ENCODE data around the gene CDHR4. TPM values are rescaled to one million over a fixed set of nuclear protein-coding genes. Genes with fewer than 3 reads are reported as not detected.

Gene CDHR4
- polyA plus RNA-seq, 3 donors, result not detected

GRCh38 chr3:49805897-49806701 is 6.4 kb upstream of the CDHR4 start:
- Histone ChIP-seq H3K4me1 (ENCODE audit: control insufficient read depth in 1 of 2, insufficient read depth in 2 of 2, low read length in 2 of 2) (peaks cover 47 to 58% of the 10 kb centered on the region in 2 donors), H3K4me2 (replicated peaks; ENCODE audit: extremely low read depth, low read length, poor library complexity, severe bottlenecking) (peak overlapping the region; percentile 99), H2AFZ (ENCODE audit: insufficient read depth, low read depth, low read length, poor library complexity, severe bottlenecking) (no peak overlapping the region), H3K27me3 (ENCODE audit: control insufficient read depth in 2 of 2, insufficient read depth in 2 of 2, low read length in 2 of 2) (peaks cover 0 to 5% of the 10 kb centered on the region in 2 donors), H3K9me3 (replicated peaks in 1 of 2; ENCODE audit: control insufficient read depth in 1 of 2, insufficient read depth in 1 of 2, low read length in 2 of 2) (no peaks in the 10 kb centered on the region), H3K9ac (ENCODE audit: insufficient read depth, low read length, poor library complexity, severe bottlenecking) (peak overlapping the region; percentile 30), H3K4me3 (replicated peaks in 1 of 3; ENCODE audit: low read depth in 2 of 3, low read length in 3 of 3) (peak overlapping the region in 1 of 3 experiments; percentile 99), H3K79me2 (ENCODE audit: insufficient read depth, low read length) (peaks cover 17% of the 10 kb centered on the region), H3K36me3 (replicated peaks in 1 of 2; ENCODE audit: control insufficient read depth in 1 of 2, insufficient read depth in 2 of 2, low read length in 2 of 2) (peaks cover 27 to 40% of the 10 kb centered on the region in 2 donors), H4K20me1 (ENCODE audit: insufficient read depth, low read length) (peaks cover 8% of the 10 kb centered on the region), H3K27ac (ENCODE audit: low read depth in 1 of 2, low read length in 2 of 2) (peak overlapping the region; percentile 17 to 33)
- Mint-ChIP-seq H3K27ac (peak overlapping the region in 3 of 7 donors; percentile 18 to 75 (median 21)), H3K4me1 (peaks cover 72% of the 10 kb centered on the region), H3K36me3 (peaks cover 44% of the 10 kb centered on the region in 2 donors), H3K9me3 (peaks cover 0 to 3% (median 0%) of the 10 kb centered on the region in 7 donors), H3K4me3 (peak overlapping the region in 1 of 2 donors; percentile 16), H3K27me3 (ENCODE audit: low read depth in 3 of 3) (peaks cover 15 to 20% (median 17%) of the 10 kb centered on the region in 3 donors)
- no peak for DNase-seq
- TF ChIP-seq, protein P1, sequence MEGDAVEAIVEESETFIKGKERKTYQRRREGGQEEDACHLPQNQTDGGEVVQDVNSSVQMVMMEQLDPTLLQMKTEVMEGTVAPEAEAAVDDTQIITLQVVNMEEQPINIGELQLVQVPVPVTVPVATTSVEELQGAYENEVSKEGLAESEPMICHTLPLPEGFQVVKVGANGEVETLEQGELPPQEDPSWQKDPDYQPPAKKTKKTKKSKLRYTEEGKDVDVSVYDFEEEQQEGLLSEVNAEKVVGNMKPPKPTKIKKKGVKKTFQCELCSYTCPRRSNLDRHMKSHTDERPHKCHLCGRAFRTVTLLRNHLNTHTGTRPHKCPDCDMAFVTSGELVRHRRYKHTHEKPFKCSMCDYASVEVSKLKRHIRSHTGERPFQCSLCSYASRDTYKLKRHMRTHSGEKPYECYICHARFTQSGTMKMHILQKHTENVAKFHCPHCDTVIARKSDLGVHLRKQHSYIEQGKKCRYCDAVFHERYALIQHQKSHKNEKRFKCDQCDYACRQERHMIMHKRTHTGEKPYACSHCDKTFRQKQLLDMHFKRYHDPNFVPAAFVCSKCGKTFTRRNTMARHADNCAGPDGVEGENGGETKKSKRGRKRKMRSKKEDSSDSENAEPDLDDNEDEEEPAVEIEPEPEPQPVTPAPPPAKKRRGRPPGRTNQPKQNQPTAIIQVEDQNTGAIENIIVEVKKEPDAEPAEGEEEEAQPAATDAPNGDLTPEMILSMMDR (IDR thresholded peaks at IDR 0.05), result no peak
- intact Hi-C loops (cut with micrococcal nuclease), result no loop called here
- 2% methylated on average over 5 of the region's 11 CpGs for WGBS (ENCODE audit: insufficient coverage)

DNA sequence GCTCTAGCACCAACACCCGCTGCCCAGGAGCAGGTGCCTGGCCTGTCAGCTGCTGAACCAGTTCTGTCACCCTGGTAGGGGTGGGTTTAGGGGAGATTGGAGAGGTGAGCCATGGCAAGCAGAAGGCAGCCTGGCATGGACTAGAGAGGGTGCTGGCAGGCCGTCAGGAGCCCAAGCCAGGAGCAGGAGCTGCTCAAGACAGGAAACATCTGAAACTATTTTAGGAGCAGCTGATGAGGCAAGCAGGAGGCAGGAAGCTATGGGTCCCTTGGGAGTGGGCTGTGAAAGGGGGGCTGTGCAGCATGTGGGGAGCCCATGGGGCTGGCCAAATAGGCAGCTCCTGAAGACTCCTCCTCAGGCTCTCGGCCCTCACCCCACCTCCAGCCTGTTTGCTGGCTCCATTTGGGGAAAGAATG is 5.7 kb upstream of the CDHR4 start:
- TF ChIP-seq, protein P1 (IDR thresholded peaks at IDR 0.05), result no peak
- intact Hi-C loops (cut with micrococcal nuclease), result no loop called here
- Mint-ChIP-seq H3K4me1 (peaks cover 68% of the 10 kb centered on the region), H3K36me3 (peaks cover 37% of the 10 kb centered on the region in 2 donors), H3K27me3 (ENCODE audit: low read depth in 3 of 3) (peaks cover 15 to 21% (median 17%) of the 10 kb centered on the region in 3 donors), H3K27ac (peak overlapping the region in 3 of 7 donors; percentile 63 to 82 (median 75)), H3K9me3 (peaks cover 0 to 3% (median 0%) of the 10 kb centered on the region in 7 donors), H3K4me3 (peak overlapping the region; percentile 61 to 73)
- peaks cover 0 to 5% of the 10 kb centered on the region in 2 donors for H3K27me3 ChIP-seq (ENCODE audit: control insufficient read depth in 2 of 2, insufficient read depth in 2 of 2, low read length in 2 of 2)
- peaks cover 8% of the 10 kb centered on the region for H4K20me1 ChIP-seq (ENCODE audit: insufficient read depth, low read length)
- peaks cover 12% of the 10 kb centered on the region for H3K79me2 ChIP-seq (ENCODE audit: insufficient read depth, low read length)
- peak overlapping the region in 1 of 3 experiments; percentile 99 for H3K4me3 ChIP-seq (replicated peaks in 1 of 3; ENCODE audit: low read depth in 2 of 3, low read length in 3 of 3)
- H3K36me3 ChIP-seq (replicated peaks in 1 of 2; ENCODE audit: control insufficient read depth in 1 of 2, insufficient read depth in 2 of 2, low read length in 2 of 2), result peaks cover 19 to 32% of the 10 kb centered on the region in 2 donors
- no peaks in the 10 kb centered on the region for H3K9me3 ChIP-seq (replicated peaks in 1 of 2; ENCODE audit: control insufficient read depth in 1 of 2, insufficient read depth in 1 of 2, low read length in 2 of 2)
- peak overlapping the region; percentile 30 for H3K9ac ChIP-seq (ENCODE audit: insufficient read depth, low read length, poor library complexity, severe bottlenecking)
- H3K4me1 ChIP-seq (ENCODE audit: control insufficient read depth in 1 of 2, insufficient read depth in 2 of 2, low read length in 2 of 2), result peaks cover 47 to 56% of the 10 kb centered on the region in 2 donors
- no peak overlapping the region for H2AFZ ChIP-seq (ENCODE audit: insufficient read depth, low read depth, low read length, poor library complexity, severe bottlenecking)
- 0% methylated on average over 1 of the region's 3 CpGs for WGBS (ENCODE audit: insufficient coverage)
- peak overlapping the region; percentile 7 to 8 for H3K27ac ChIP-seq (ENCODE audit: low read depth in 1 of 2, low read length in 2 of 2)
- no peak for DNase-seq
- peak overlapping the region; percentile 99 for H3K4me2 ChIP-seq (replicated peaks; ENCODE audit: extremely low read depth, low read length, poor library complexity, severe bottlenecking)

All from CD14-positive monocyte (primary cell).